Fibroblast of skin of right biceps (primary cell): ENCODE measurements around the gene RHOBTB3.

ENCODE experiments used
- DNase-seq: peaks from one replicate; pipeline ENCODE4 v3.0.0-alpha.2; 2013

The RHOBTB3 gene

DNA sequence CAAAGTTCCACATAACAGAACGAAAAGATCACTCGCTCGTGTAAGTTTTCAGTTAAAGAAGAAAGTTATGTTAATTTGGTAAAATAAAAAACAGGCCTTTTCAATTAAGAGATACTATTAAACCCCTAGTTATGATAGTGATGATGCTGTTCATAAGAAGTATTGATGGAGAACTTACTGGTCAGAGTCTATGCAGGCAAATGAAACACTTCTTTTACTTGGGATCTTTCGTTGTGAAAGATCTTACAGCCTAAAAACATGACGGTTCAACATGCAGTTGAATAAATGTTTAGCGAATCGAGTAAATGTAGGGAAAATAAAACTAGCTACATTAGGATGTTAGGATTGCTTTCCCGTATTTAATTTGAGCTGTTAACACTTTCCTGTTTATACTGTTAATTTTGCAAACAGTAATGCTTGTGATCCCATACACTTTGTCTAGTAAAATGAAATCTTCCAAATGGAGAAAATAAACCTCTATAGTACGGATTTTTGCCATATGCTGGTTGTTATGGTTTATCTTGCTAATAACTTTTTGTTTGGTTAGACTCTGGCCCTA lies 2.0 kb downstream of the RHOBTB3 start:
- DNase-seq, result no peak

DNA sequence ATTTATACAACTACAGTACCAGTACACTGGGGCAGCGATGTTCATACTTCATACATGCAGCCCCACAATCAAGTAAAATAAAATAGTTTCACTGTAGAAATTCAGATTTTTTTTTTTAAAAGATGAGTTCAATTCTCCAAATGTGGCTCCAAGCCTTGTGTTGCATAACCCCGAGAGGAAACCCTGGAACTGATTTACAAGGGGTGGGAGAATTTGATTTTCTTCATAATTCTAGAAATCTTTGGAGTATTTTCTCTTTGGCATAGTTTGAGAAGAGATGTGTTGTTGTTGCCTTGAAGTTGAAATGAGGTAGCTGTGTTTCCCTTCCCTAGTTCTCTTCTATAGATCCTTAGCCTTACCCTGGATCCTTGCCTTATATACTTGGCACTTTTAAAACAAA lies 3.1 kb downstream of the RHOBTB3 start:
- no peak for DNase-seq

DNA sequence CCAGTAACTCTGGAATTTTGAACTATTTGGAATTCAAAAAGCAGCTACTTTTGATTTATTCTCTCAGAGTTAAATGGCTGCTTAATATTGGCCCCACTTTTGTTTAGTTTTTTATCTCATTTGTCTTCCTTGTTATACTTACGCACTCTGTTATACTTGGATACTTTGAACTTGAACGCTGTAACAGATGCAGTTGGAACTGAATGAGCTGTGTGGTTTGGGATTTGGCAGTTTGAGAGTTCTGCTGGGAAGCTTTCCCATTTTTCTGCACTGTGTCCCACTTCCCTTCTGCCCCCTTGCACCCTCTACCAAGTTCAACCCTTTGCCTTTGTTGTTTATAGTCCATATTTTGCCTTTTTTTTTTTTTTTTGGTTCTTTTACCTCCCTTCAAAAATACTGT lies 3.8 kb downstream of the RHOBTB3 start:
- peak; percentile 56 for DNase-seq

DNA sequence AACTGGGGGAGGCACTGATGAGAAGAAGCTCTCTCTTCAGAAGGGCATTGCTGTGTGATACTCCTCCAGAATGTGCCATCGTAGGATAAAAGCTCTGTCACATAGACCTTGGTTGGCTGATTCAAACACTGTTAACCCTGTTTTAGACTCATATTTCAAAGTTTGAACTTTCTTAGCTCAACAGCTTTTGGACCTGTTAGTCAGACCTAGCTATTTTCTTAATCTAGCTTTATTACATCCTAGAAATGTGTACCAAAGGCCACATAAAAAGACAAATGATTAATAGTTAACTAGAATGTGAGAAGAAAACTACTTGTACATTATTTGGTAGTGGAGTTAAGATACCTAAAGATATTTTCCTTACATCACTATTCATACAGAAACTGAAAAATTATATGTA lies 4.3 kb downstream of the RHOBTB3 start:
- DNase-seq, result no peak

DNA sequence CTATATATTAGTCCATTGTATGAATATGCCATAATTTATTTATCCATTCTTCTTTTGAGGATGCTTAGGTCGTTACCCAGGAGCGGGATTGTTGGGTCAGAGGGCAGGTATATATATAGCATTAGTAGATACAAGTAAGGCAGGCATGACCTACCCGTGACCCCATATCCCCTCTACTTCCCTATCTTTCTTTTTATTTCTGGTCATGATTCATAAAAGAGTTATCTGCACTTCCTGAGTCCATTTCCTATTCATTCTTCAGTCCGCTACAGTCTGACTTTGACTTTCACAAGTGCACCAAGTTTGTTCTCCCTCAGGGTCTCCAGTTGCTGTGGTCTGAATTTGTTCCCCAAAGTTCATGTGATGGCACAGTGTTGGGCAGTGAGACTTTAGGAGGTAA lies 6.9 kb downstream of the RHOBTB3 start:
- no peak for DNase-seq

DNA sequence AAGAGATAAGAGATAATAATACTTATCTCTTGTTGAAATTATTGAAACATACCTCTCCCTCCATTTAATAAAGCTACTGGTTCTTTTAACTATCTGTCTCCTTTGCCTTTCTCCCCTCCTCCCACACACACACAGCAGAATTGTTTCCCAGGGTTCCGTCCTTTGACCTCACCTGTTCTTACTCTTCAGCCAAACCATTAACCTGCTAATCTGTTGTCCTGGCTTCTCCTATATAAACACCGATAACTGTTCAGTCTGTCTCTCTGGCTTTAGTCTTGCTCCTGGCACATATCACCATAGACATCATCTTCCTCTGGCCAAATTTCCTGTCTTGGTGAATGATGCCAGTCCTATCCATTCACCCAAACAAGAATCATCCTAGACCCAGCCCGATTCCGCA lies 7.7 kb downstream of the RHOBTB3 start:
- no peak for DNase-seq

DNA sequence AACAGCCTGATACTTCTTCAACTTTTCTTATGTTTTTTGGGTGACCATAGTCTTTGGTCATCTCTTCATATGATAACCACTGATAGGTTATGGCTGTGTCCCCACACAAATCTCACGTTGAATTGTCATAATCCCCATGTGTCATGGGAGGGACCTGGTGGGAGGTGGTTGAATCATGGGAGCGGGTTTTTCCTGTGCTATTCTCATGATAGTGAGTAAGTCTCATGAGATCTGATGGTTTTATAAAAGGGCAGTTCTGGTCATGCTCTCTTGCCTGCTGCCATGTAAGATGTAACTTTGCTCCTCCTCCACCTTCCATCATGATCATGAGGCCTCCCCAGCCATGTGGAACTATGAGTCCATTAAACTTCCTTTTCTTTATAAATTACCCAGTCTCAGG lies 8.7 kb downstream of the RHOBTB3 start:
- DNase-seq, result no peak

DNA sequence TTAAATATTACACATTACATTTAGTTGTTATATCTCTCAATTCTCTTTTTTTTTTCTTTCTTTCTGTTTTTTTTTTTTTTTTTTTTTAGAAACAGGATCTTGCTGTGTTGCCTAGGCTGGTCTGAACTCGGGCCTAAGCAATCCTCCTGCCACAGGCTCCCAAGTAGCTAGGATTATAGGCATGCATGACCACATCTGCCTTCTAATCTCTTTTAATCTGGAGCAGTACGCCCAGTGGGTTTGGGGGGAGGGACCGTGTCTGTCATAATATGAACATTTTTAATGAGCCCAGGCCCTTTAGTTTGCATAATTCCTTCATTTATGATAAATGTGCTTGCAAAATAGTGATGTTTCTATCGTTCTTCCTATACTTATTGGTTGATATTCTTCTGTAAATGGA lies 10.3 kb downstream of the RHOBTB3 start:
- DNase-seq, result no peak

DNA sequence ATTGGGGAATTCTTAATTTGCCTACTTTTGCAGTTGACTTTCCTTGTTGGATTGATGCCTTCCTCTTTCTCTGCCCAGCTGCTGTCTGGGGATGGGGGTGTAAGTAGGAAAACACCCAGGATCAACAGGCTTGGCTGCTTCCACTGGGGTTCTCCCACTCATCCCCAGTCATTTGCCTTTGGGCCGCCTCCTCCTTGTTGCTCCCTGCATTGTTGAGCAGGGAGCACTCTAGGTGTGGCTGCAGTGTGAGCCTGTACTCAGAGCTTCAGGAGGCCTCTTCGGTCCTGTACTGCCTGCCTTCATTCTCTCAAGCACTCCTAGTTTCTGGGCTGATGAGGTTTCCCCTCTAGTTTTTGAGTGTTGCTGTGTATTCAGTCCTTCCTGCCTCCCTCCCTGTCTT lies 12.1 kb downstream of the RHOBTB3 start:
- DNase-seq, result no peak

DNA sequence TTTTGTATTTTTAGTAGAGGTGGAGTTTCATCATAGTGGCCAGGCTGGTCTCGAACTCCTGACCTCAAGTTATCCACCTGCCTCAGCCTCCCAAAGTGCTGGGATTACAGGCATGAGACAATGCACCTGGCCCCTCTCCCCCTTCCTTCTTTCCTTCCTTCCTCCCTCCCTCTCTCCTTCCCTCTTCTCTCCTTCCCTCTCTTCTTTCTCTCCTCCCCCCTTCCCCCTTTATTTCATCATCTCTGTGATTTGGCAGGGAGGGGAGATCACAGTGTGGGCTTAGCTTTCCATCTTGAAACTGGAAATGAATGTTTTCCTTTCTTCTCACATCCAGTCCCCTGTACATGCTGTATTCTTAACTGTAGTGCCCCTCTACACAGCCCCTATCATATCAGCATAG lies 12.7 kb downstream of the RHOBTB3 start:
- no peak for DNase-seq

DNA sequence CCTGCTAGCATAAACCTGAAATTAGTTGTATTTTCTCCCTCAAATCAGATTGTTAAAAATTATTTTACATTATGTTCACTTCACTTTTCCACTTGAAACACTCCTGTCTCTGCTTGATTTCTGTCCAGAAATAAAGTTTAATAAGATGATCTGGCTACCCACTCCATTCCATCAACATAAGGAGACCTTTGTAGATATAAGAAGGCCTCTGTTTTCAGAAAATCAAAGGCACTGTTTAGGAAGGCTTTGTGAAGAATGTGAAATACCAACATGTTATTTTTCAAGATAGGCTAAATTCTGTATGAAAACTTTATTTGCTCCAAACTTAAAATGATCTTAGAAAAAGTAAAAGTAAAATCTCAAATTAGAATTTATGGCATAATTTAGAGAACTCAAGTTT lies 15.1 kb downstream of the RHOBTB3 start:
- no peak for DNase-seq

DNA sequence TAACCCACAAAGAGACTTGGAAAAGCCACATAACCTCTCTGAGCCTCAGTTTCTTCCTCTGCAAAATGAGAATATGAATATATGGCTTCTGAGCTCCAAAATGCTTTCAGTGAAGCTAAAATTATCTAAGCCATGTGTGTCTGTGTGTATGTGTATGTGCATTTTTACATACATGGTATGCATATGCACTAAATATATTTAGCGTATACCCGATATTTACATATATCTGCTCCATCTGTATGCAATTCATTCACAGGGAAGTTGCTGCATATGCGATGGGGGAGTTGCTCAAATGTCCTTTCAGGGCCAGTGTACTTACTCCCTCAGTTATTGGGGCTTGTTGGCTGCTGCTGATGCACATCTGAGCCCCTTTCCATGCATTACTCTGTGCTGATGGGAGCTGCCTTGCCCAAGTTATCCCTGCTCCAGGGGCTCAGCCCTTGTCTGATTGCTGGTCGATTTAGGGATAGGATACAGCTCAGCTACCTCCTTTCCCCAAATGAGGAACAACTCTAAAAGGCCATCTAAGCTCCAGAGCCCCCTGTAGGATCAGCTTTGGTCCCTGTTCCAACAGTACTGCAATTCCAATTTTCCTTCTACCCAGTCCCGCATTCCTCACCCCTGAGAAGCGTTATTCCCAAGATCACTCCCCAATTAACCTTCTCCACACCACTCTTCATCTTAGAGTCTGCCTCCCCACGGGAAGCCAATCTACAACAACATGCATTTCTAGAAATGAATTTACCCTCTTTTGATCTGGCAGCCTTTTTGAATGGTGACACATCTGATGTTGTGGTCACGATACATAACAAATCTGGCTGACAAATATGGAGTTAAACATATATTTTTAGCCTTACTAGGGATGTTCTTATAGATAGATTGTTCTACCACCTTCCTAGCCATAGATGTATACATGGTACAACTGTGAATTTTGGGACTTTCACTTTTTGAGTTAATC lies 15.9 kb downstream of the RHOBTB3 start:
- peak; percentile 38 for DNase-seq

DNA sequence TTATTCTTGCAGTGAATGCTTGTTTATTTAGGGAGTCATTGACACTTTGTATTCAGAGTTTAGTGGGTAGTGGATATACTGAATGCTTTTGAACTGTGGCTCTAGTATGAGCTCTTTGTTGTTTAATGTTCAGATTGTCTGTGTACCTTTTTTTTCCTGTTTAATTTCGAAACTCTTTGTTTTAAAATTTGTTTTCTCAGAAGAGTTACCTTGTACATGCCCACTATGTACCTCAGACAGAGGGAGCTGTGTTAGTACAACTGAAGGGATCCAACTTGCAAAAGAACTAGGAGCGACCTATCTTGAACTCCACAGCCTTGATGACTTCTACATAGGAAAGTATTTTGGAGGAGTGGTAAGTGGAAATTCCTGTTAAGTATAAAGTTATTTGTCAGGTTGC lies 17.0 kb downstream of the RHOBTB3 start:
- no peak for DNase-seq

DNA sequence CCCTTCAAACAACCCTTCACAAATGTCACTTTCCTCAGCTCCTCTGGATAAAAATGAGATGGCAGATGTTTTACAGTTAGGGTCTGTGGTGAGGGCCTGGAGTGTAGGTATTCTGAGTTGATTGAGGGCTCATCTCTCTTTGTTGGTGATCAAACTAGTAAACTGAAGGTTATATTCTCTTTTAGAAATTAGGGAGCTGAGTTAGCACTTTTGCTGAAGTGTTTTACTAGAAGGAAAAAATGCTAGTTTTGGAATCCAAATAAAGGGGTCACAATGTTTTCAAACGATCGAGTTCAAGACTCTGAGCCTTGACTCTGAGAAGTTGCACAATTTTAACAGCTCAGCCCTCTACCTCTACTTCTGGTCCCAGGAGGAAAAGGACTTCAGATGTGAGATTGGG lies 23.4 kb downstream of the RHOBTB3 start:
- DNase-seq, result no peak

DNA sequence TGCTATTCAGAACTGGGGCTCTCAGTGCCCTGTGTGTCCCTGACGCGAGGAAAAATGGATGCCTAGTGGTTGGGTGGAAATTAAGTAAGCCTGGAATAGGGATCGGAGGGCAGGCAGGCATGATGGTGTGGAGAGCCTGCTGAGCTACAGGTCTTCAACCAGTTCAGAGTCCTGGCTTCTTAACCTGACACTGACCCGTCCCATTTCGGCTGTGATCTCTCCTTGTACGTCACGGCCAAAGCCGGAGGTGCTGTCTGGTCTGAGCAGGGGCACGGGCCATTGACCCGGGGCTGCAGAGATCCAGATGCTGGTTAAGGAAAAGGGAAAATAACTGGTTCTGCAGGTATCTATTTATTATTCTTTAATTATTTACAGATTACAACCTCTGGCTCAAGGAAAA lies 27.9 kb downstream of the RHOBTB3 start:
- DNase-seq, result no peak

DNA sequence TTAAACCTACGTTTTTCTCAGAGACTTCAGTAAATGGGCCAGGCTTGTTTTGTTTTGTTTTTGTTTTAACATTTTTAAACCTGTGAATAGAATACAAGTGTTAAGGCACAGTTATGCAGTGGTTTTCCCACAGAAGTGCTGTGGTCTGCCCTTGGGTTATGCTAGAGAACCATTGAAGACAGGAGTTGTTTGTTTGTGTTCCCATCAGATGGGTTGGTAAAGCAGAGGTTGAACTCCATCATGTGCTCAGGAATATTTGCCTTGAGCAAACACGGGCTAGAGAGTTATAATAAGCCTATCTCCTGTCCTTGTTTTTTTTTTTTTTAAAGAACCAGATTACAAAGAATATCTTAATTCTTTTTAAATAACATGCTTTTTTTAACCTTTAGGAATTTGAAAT lies 28.5 kb downstream of the RHOBTB3 start:
- DNase-seq, result peak; percentile 30

DNA sequence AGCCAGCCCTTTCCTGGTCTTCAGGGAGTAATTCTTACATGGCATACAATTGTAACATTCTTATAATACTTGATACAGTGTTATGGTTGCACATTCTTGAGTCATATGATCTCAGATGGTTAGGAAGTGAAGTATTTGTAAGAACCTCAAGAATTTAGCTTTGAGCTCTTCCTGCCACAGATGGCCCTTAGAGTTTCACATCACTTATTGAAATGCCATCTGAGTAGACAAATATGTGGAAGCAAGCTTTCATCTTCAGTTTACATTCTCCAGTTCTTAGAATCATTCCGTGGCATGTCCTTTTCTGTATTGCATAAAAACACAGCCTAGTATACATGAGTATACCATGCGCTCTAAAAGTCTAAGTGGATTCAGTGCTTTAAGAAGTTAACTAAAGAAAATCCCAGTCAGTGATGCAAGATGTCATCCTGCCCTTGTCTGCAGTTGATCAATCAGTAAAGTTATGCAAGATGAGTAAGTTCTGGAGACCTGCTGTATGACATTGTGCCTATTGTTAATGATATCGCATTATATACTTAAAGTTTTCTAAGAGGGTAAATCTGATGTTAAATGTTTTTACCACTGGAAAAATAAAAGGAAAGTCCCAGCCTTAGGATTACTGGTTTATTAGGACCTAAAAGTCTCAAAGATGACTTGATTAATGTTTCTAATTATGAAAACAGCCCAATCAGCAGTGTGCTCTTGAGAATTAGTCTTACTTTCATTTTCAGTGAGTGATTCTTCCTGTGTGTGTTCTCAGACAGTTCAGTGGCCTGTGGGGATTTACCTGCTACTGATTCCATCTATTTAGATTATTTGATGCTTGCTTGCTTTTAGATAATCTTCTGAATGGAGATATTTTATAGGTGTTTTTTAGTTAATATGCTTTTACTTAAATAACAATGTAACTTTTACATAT lies 29.4 kb downstream of the RHOBTB3 start:
- DNase-seq, result peak; percentile 98

DNA sequence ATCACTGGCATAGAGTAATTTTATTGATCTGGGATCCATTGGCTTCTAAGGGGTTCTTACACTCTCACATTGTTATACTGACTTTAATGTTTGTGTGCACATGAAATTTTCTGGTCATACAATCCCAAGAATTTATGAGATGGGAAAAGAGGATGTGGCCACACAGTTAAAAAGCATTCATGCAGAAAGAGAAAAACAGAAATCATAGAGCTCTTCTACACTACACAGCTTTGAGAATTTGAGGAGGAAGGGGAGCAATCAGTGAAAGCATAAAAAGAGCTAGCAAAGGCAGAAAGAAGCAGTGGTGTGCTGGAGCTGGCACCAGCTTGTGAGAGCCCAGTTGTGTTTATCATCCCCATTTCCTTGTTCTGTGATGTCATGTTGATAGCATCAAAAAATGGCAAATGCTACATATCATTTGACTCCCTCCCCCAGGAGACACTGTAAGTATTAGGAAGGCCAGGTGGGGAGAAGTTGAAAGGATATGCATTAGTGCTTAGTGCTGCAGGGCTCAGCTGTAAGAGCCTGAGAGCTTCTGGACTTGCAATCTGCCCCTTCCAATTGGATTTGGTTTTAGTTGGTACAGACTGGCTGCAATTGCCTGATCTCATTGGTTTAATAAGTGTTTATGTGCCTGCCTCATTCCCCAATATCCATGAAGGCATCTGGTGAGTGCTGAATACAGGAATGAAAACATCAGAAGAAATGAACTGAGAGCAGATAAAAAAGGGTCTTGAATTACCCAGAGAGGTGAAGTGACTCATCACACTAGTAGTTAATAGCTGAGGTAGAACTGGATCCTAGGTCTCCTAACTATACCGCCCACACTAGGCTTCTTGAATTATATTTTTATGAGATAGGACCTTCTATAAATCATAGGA lies 30.9 kb downstream of the RHOBTB3 start:
- peak; percentile 73 for DNase-seq

DNA sequence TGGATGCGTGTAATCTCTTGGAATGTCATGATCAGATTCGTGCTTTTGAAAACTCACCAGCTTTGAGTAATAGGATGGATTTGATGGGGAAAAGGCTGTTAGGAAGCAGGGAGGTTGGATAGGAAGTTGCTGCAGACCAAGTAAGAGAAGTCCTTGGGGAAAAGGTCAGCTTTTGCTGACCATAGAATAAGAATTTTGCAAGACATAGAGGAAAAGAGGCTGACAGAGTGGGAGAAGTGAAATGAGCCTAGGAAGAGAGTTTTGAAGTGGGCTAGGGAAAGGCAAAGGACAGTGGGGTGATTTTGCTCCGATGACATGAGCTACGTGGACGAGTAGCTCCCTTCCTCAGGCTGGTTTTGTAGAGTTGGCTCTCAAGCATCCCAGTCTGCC lies 31.5 kb downstream of the RHOBTB3 start:
- DNase-seq, result no peak

DNA sequence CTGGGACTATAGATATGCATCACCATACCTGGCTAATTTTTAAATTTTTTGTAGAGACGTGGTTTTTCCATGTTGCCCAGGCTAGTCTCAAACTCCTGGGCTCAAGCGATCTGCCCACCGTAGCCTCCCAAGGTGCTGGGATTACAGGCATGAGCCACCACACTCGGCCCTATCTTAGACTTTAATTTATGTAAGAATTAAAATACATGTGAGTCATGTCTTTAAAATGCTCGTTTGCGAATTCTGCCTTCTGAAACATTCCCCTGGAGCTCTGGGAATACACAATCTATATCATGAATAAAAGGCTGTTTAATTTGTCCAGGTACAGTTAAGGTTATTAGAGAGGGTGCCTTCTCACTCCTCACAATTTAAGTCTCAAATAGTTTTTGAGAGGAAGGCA lies 32.8 kb downstream of the RHOBTB3 start:
- DNase-seq, result no peak

DNA sequence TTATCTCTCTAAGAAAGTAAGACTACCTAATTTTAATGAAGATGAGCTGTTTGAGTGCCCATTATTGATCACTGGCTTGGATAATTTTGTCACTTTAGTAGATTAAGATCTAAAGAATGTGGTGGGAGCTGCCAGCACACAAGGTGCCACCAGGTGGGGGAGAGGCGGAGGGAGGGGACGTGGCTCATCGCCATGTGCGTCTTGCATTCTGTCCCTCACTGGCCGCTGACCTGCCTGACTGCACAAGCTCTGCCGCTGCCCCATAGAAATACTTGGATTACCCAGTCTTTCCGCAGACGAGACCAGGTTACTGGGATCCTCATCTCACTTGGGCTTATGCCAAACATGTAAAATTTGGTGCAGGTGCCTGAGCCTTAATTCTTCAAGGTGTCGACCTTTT lies 37.6 kb downstream of the RHOBTB3 start:
- DNase-seq, result no peak
